ENCODE data around the gene TRIP6.
"Not testable (repeated sequence)": the region's sequence is repeated elsewhere in the genome, so short reads cannot be mapped to it uniquely, and the experiment has no call there.

Gene TRIP6

GRCh38 chr7:100895956-100896731 is 29.0 kb downstream of the TRIP6 start:
- Histone ChIP-seq H3K27ac (ENCODE audit: low read length) (no peak overlapping the region), H3K9ac (ENCODE audit: low read depth, low read length) (no peak overlapping the region), H3K27me3 (ENCODE audit: insufficient read depth, low read length) (peaks cover 40% of the 10 kb centered on the region), H3K36me3 (ENCODE audit: insufficient read depth, low read depth, low read length) (no peaks in the 10 kb centered on the region), H3K9me3 (ENCODE audit: insufficient read depth, low read depth, low read length) (no peaks in the 10 kb centered on the region), H3K4me1 (ENCODE audit: insufficient read depth, low read length) (peaks cover 5% of the 10 kb centered on the region; the same call in 1 of the 2 replicates), H3K4me3 (ENCODE audit: low read length) (peak overlapping the region; percentile 39; the same call in 1 of the 2 replicates)

- no peaks in the 10 kb centered on the region for H3K36me3 ChIP-seq (ENCODE audit: insufficient read depth, low read depth, low read length)
- H3K27me3 ChIP-seq (ENCODE audit: insufficient read depth, low read length), result peaks cover 40% of the 10 kb centered on the region
- H3K9me3 ChIP-seq (ENCODE audit: insufficient read depth, low read depth, low read length), result no peaks in the 10 kb centered on the region
- no peaks in the 10 kb centered on the region for H3K4me1 ChIP-seq (ENCODE audit: insufficient read depth, low read length)
- no peak overlapping the region for H3K27ac ChIP-seq (ENCODE audit: low read length)
- H3K9ac ChIP-seq (ENCODE audit: low read depth, low read length), result no peak overlapping the region
- peak overlapping the region; percentile 45; the same call in 1 of the 2 replicates for H3K4me3 ChIP-seq (ENCODE audit: low read length)
Observed at GRCh38 chr7:100896732-100897608, 29.8 kb downstream of the TRIP6 start.

- Histone ChIP-seq H3K36me3 (ENCODE audit: insufficient read depth, low read depth, low read length) (no peaks in the 10 kb centered on the region), H3K27me3 (ENCODE audit: insufficient read depth, low read length) (peaks cover 40% of the 10 kb centered on the region), H3K9me3 (ENCODE audit: insufficient read depth, low read depth, low read length) (no peaks in the 10 kb centered on the region), H3K9ac (ENCODE audit: low read depth, low read length) (no peak overlapping the region), H3K27ac (ENCODE audit: low read length) (no peak overlapping the region), H3K4me1 (ENCODE audit: insufficient read depth, low read length) (no peaks in the 10 kb centered on the region), H3K4me3 (ENCODE audit: low read length) (no peak overlapping the region)
Observed at GRCh38 chr7:100897772-100898454, 30.7 kb downstream of the TRIP6 start.

GRCh38 chr7:100899432-100899831 is 32.2 kb downstream of the TRIP6 start:
- no peak overlapping the region for H3K9ac ChIP-seq (ENCODE audit: low read depth, low read length)
- no peaks in the 10 kb centered on the region for H3K36me3 ChIP-seq (ENCODE audit: insufficient read depth, low read depth, low read length)
- no peak overlapping the region for H3K27ac ChIP-seq (ENCODE audit: low read length)
- H3K4me3 ChIP-seq (ENCODE audit: low read length), result no peak overlapping the region
- no peaks in the 10 kb centered on the region for H3K4me1 ChIP-seq (ENCODE audit: insufficient read depth, low read length)
- H3K9me3 ChIP-seq (ENCODE audit: insufficient read depth, low read depth, low read length), result no peaks in the 10 kb centered on the region
- H3K27me3 ChIP-seq (ENCODE audit: insufficient read depth, low read length), result peaks cover 33% of the 10 kb centered on the region

GRCh38 chr7:100900978-100901377 is 33.8 kb downstream of the TRIP6 start:
- Histone ChIP-seq H3K9me3 (ENCODE audit: insufficient read depth, low read depth, low read length) (no peaks in the 10 kb centered on the region), H3K4me3 (ENCODE audit: low read length) (no peak overlapping the region), H3K4me1 (ENCODE audit: insufficient read depth, low read length) (no peaks in the 10 kb centered on the region), H3K27me3 (ENCODE audit: insufficient read depth, low read length) (peaks cover 20% of the 10 kb centered on the region), H3K9ac (ENCODE audit: low read depth, low read length) (no peak overlapping the region), H3K36me3 (ENCODE audit: insufficient read depth, low read depth, low read length) (no peaks in the 10 kb centered on the region), H3K27ac (ENCODE audit: low read length) (no peak overlapping the region)

GRCh38 chr7:100901921-100902332 is 34.7 kb downstream of the TRIP6 start:
- Histone ChIP-seq H3K9me3 (ENCODE audit: insufficient read depth, low read depth, low read length) (no peaks in the 10 kb centered on the region), H3K36me3 (ENCODE audit: insufficient read depth, low read depth, low read length) (no peaks in the 10 kb centered on the region), H3K4me3 (ENCODE audit: low read length) (no peak overlapping the region), H3K27ac (ENCODE audit: low read length) (no peak overlapping the region), H3K4me1 (ENCODE audit: insufficient read depth, low read length) (no peaks in the 10 kb centered on the region), H3K27me3 (ENCODE audit: insufficient read depth, low read length) (peaks cover 12% of the 10 kb centered on the region), H3K9ac (ENCODE audit: low read depth, low read length) (no peak overlapping the region)

- Histone ChIP-seq H3K4me3 (ENCODE audit: low read length) (no peak overlapping the region), H3K9me3 (ENCODE audit: insufficient read depth, low read depth, low read length) (no peaks in the 10 kb centered on the region), H3K4me1 (ENCODE audit: insufficient read depth, low read length) (no peaks in the 10 kb centered on the region), H3K36me3 (ENCODE audit: insufficient read depth, low read depth, low read length) (no peaks in the 10 kb centered on the region), H3K9ac (ENCODE audit: low read depth, low read length) (no peak overlapping the region), H3K27ac (ENCODE audit: low read length) (no peak overlapping the region), H3K27me3 (ENCODE audit: insufficient read depth, low read length) (peaks cover 5% of the 10 kb centered on the region)
Observed at GRCh38 chr7:100902638-100903037, 35.5 kb downstream of the TRIP6 start.

- no peaks in the 10 kb centered on the region for H3K4me1 ChIP-seq (ENCODE audit: insufficient read depth, low read length)
- H3K27ac ChIP-seq (ENCODE audit: low read length), result no peak overlapping the region
- H3K9me3 ChIP-seq (ENCODE audit: insufficient read depth, low read depth, low read length), result no peaks in the 10 kb centered on the region
- no peak overlapping the region for H3K9ac ChIP-seq (ENCODE audit: low read depth, low read length)
- no peaks in the 10 kb centered on the region for H3K36me3 ChIP-seq (ENCODE audit: insufficient read depth, low read depth, low read length)
- H3K27me3 ChIP-seq (ENCODE audit: insufficient read depth, low read length), result no peaks in the 10 kb centered on the region
- no peak overlapping the region for H3K4me3 ChIP-seq (ENCODE audit: low read length)
Observed at GRCh38 chr7:100908512-100908911, 41.3 kb downstream of the TRIP6 start.

GRCh38 chr7:100910443-100910842 is 43.3 kb downstream of the TRIP6 start:
- not testable (repeated sequence) for H3K4me3 ChIP-seq (ENCODE audit: low read length); H3K27ac ChIP-seq (ENCODE audit: low read length); H3K36me3 ChIP-seq (ENCODE audit: insufficient read depth, low read depth, low read length); H3K4me1 ChIP-seq (ENCODE audit: insufficient read depth, low read length); H3K9ac ChIP-seq (ENCODE audit: low read depth, low read length); H3K9me3 ChIP-seq (ENCODE audit: insufficient read depth, low read depth, low read length); H3K27me3 ChIP-seq (ENCODE audit: insufficient read depth, low read length)

- Histone ChIP-seq H3K9me3 (ENCODE audit: insufficient read depth, low read depth, low read length) (no peaks in the 10 kb centered on the region), H3K27me3 (ENCODE audit: insufficient read depth, low read length) (no peaks in the 10 kb centered on the region), H3K4me1 (ENCODE audit: insufficient read depth, low read length) (no peaks in the 10 kb centered on the region; the same call in 1 of the 2 replicates), H3K4me3 (ENCODE audit: low read length) (no peak overlapping the region), H3K9ac (ENCODE audit: low read depth, low read length) (no peak overlapping the region), H3K36me3 (ENCODE audit: insufficient read depth, low read depth, low read length) (no peaks in the 10 kb centered on the region), H3K27ac (ENCODE audit: low read length) (no peak overlapping the region)
Observed at GRCh38 chr7:100911484-100911883, 44.3 kb downstream of the TRIP6 start.

GRCh38 chr7:100914208-100914878 is 47.2 kb downstream of the TRIP6 start:
- H3K27me3 ChIP-seq (ENCODE audit: insufficient read depth, low read length), result no peaks in the 10 kb centered on the region
- no peak overlapping the region for H3K27ac ChIP-seq (ENCODE audit: low read length)
- no peaks in the 10 kb centered on the region for H3K36me3 ChIP-seq (ENCODE audit: insufficient read depth, low read depth, low read length)
- H3K9ac ChIP-seq (ENCODE audit: low read depth, low read length), result no peak overlapping the region
- H3K4me3 ChIP-seq (ENCODE audit: low read length), result no peak overlapping the region
- no peaks in the 10 kb centered on the region; the same call in 1 of the 2 replicates for H3K4me1 ChIP-seq (ENCODE audit: insufficient read depth, low read length)
- H3K9me3 ChIP-seq (ENCODE audit: insufficient read depth, low read depth, low read length), result no peaks in the 10 kb centered on the region

Data from iPS-20b (cell line).